ENCODE results near the gene DYSF.

DYSF gene

DNA sequence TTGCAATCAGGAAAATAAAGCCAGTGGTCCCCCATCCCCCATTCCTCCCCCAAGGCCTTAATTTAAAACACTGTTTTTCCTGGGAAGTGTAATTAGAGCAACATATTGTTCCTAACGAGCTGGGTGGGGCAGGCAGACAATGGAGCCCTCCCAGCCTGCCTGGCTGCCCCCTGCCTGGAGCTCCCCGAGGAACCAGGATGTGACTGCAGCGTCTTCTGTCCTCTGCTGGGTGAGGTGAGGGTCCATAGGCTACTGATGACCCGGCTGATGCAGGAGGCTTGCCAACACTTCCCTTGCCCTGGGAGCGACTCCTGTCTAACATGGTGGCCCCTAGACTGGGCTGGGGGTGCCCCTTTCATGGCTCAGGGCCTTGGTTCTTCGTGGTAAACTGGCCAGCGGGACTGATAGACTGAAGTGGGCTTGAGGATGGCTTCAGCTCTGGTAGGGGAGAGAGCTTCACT lies 152.4 kb downstream of the DYSF start:
- H3K4me2 ChIP-seq = no peak overlapping the region
- no peaks in the 10 kb centered on the region for H4K20me1 ChIP-seq (ENCODE audit: insufficient read depth)
- no peak overlapping the region for H3K27ac ChIP-seq
- H2AFZ ChIP-seq (ENCODE audit: low read depth) = no peak overlapping the region
- H3K4me3 ChIP-seq (IDR thresholded peaks at IDR 0.05; ENCODE audit: insufficient read depth, low read depth, low read length) = no peak overlapping the region
- no peaks in the 10 kb centered on the region for H3K4me1 ChIP-seq (ENCODE audit: low read depth, poor library complexity, severe bottlenecking)
- H3K36me3 ChIP-seq (ENCODE audit: insufficient read depth) = no peaks in the 10 kb centered on the region
- H3K79me2 ChIP-seq (ENCODE audit: insufficient read depth, low read depth) = no peaks in the 10 kb centered on the region
- TF ChIP-seq, protein P1, sequence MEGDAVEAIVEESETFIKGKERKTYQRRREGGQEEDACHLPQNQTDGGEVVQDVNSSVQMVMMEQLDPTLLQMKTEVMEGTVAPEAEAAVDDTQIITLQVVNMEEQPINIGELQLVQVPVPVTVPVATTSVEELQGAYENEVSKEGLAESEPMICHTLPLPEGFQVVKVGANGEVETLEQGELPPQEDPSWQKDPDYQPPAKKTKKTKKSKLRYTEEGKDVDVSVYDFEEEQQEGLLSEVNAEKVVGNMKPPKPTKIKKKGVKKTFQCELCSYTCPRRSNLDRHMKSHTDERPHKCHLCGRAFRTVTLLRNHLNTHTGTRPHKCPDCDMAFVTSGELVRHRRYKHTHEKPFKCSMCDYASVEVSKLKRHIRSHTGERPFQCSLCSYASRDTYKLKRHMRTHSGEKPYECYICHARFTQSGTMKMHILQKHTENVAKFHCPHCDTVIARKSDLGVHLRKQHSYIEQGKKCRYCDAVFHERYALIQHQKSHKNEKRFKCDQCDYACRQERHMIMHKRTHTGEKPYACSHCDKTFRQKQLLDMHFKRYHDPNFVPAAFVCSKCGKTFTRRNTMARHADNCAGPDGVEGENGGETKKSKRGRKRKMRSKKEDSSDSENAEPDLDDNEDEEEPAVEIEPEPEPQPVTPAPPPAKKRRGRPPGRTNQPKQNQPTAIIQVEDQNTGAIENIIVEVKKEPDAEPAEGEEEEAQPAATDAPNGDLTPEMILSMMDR (conservative IDR thresholded peaks at IDR 0.05; ENCODE audit: low read depth, low read length) = no peak
- no peaks in the 10 kb centered on the region for H3K27me3 ChIP-seq (ENCODE audit: insufficient read depth, low read depth)
- no peak overlapping the region for H3K9ac ChIP-seq

DNA sequence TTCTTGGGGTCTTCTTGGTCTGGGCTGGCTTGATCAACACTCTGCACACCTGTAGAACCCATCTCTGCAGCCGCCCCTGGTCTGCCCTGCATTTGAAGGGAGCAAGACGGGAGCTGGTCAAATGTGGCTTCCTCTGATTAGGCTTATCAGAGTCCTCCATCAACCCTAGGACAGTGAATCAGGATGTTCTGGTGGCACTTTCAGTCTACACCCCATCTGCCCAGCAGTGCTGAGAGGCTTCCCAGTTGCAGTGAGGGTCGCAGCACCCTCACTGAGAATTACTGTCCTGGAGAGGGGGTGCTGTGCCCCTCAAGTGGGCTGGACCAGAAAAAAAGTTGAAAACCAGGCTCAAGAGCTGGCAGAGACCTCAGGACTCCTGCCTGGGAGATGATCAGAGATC lies 152.9 kb downstream of the DYSF start:
- Histone ChIP-seq H3K9ac (no peak overlapping the region), H3K4me3 (IDR thresholded peaks at IDR 0.05; ENCODE audit: insufficient read depth, low read depth, low read length) (no peak overlapping the region), H4K20me1 (ENCODE audit: insufficient read depth) (no peaks in the 10 kb centered on the region), H3K4me2 (no peak overlapping the region), H3K79me2 (ENCODE audit: insufficient read depth, low read depth) (no peaks in the 10 kb centered on the region), H3K27me3 (ENCODE audit: insufficient read depth, low read depth) (no peaks in the 10 kb centered on the region), H3K27ac (no peak overlapping the region), H3K4me1 (ENCODE audit: low read depth, poor library complexity, severe bottlenecking) (no peaks in the 10 kb centered on the region), H2AFZ (ENCODE audit: low read depth) (no peak overlapping the region), H3K36me3 (ENCODE audit: insufficient read depth) (no peaks in the 10 kb centered on the region)
- TF ChIP-seq, protein P1 (conservative IDR thresholded peaks at IDR 0.05; ENCODE audit: low read depth, low read length) = no peak

DNA sequence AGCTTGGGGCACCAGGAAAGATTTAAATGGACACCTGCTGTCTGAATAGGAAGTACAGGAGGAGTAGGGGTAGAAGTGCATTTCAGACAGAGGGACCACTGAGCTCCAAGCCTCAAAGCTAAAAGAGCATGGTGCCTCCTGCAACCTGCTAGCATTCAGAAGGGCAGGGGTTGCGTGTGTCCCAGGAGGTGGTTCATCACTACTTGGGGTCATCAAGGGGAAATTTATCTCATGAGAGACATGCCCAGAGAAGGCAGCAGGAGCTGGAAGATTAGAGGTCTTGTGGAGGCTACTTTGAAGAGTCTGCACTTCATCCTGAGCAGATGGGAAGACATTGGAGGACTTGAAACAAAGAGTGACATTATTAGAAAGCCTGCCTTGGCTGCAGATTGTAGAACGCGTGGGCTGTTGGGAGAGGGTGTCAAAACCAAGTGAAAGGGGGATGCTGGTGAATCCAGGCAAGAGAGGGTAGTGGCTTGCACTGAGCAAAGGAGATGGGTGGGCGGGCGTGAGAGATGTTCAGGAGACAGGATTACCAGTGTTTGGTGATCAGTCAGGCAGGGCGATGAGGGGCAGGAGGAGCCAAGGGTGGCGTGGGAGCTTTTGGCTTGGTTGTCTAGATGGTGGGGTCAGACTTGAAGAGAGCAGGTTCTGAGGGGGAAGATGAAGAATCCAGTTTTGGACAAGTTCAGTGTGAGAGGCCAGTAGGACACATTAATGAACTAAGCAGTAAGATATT lies 154.0 kb downstream of the DYSF start:
- no peak overlapping the region for H3K4me2 ChIP-seq
- TF ChIP-seq, protein P1 (conservative IDR thresholded peaks at IDR 0.05; ENCODE audit: low read depth, low read length) = no peak
- H2AFZ ChIP-seq (ENCODE audit: low read depth) = no peak overlapping the region
- no peak overlapping the region for H3K9ac ChIP-seq
- H3K79me2 ChIP-seq (ENCODE audit: insufficient read depth, low read depth) = no peaks in the 10 kb centered on the region
- no peaks in the 10 kb centered on the region for H3K4me1 ChIP-seq (ENCODE audit: low read depth, poor library complexity, severe bottlenecking)
- no peaks in the 10 kb centered on the region for H4K20me1 ChIP-seq (ENCODE audit: insufficient read depth)
- no peak overlapping the region for H3K27ac ChIP-seq
- no peaks in the 10 kb centered on the region for H3K36me3 ChIP-seq (ENCODE audit: insufficient read depth)
- no peaks in the 10 kb centered on the region for H3K27me3 ChIP-seq (ENCODE audit: insufficient read depth, low read depth)
- no peak overlapping the region for H3K4me3 ChIP-seq (IDR thresholded peaks at IDR 0.05; ENCODE audit: insufficient read depth, low read depth, low read length)

DNA sequence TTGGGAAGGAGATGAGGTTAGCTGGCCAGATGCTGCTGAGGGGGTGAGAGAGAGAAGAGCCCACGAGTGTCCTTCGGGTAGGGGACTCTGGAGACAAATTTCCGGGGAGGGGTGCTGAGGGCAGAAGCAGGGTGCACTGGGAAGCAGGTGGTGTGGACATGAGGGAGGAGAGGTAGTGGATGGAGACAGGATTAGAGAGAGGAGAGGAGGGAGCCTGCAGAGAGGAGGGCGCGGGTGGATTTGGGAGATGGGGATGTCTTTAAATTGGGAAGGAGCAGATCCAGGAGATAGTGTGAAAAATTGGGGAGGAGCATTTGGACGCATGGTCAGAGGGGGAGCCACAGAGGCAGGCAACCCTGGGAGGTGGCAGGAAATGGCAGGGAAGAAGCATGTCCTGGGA lies 154.7 kb downstream of the DYSF start:
- H3K79me2 ChIP-seq (ENCODE audit: insufficient read depth, low read depth) = no peaks in the 10 kb centered on the region
- H3K27ac ChIP-seq = no peak overlapping the region
- TF ChIP-seq, protein P1 (conservative IDR thresholded peaks at IDR 0.05; ENCODE audit: low read depth, low read length) = no peak
- H3K4me1 ChIP-seq (ENCODE audit: low read depth, poor library complexity, severe bottlenecking) = no peaks in the 10 kb centered on the region
- no peaks in the 10 kb centered on the region for H3K27me3 ChIP-seq (ENCODE audit: insufficient read depth, low read depth)
- no peak overlapping the region for H2AFZ ChIP-seq (ENCODE audit: low read depth)
- H4K20me1 ChIP-seq (ENCODE audit: insufficient read depth) = no peaks in the 10 kb centered on the region
- H3K9ac ChIP-seq = no peak overlapping the region
- no peak overlapping the region for H3K4me3 ChIP-seq (IDR thresholded peaks at IDR 0.05; ENCODE audit: insufficient read depth, low read depth, low read length)
- no peaks in the 10 kb centered on the region for H3K36me3 ChIP-seq (ENCODE audit: insufficient read depth)
- no peak overlapping the region for H3K4me2 ChIP-seq
